H54 (cell line): ENCODE measurements around the gene YTHDF1.
"Not testable (repeated sequence)": the region's sequence is repeated elsewhere in the genome, so short reads cannot be mapped to it uniquely, and the experiment has no call there.

Experiments used
- DNase-seq: peaks from one replicate; pipeline ENCODE4 v3.0.0; 2011; ENCODE audit warnings: low spot score, mixed read lengths; ENCODE audit not compliant: insufficient read length
- FAIRE-seq: peaks from 3 replicates; lab custom pipeline; 2011; peaks lifted over from hg19 to GRCh38; lab: Jason Lieb, UNC
- POLR2A ChIP-seq: IDR thresholded peaks from 2 replicates; pipeline ENCODE4 v1.6.1; 2011; ENCODE audit warnings: low read depth, mild to moderate bottlenecking, low read length

The YTHDF1 gene

GRCh38 chr20:63166193-63167020, 49.5 kb downstream of the YTHDF1 start:
- FAIRE-seq, result no peak
- TF ChIP-seq POLR2A, result no peak
- no peak for DNase-seq

DNA sequence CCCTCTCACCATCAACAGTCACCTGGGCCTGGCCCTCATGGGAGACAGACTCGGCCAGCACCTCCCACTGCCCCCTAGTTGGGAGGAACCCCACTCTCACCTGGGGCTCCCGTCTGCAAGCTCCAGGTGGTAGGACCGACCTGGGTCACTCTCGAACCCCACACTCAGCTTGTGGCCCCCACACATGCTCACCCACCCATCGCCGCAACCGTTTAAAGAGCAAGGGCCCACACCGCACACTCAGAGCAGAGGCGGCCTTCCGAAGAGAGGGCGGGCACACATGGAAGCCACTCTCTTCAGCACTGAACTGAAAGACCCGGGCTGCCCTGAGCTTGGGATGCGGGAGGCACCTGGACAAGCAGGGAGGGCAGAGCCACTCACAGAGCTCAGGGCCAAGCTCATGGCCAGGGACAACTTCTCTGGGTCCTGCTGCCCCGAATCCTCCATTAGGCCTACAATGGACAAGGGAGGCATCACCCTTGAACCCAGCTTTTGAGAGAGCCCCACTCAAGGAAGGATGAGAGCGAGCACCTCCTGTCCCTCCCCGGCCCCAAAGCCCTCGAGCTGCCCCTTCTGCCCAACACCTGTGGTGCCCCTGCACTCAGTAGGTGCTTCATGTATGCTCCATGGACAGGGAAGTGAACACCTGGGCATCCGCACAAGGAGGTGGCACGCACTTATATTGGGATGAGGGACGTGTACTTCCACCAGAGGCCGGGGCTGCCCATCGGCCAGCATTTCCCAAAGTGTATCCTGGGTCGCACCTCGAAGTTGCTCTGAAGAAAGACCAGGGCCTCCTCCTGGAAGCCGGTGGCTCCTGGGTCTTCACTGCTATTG, 50.4 kb downstream of the YTHDF1 start:
- DNase-seq, result no peak
- no peak for TF ChIP-seq POLR2A
- no peak for FAIRE-seq

DNA sequence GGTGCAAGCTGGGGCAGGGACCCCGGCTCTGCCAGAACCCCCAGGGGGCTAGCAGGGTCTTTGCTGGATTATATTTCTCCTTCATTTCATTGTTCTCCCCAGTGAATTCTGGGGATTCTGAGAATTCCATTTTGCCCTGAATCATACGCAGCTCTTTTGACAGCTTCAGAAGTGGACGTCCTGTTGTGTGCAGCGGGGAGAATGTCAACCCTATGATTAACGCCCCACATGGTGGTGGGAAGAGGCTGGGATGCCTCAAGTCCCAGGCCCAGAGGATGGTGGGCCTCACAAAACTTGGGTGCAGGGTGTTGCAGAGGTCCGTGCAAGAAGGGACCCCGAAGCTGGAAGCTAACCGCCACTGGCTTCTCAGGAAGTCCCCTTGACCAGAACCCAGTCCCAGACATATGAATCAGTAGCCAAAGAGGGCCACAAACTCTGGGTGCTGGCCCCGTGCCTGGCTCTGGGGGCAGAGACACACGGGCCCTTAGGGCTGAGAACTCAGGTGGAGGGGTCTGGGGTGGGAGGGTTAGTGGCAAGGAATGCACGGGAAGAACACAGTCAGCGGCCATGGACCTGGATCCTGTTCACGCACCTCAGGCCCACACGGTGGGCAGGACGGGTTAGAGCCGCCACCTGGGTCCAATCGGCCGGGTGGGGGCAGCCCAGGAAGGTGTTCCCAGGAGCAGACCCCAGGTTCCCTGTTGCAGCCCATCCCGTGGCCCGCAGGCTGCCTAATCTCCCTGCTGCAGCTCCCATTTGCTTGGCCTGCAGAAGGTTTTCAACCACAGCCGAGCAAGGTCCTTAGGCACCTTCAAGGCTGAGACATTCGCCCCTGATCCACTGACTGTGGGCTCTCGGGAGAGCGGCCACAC, 51.2 kb downstream of the YTHDF1 start:
- FAIRE-seq (no peak), DNase-seq (no peak)
- no peak for TF ChIP-seq POLR2A

GRCh38 chr20:63163596-63164483, 52.1 kb downstream of the YTHDF1 start:
- FAIRE-seq (no peak), DNase-seq (no peak)
- no peak for TF ChIP-seq POLR2A

DNA sequence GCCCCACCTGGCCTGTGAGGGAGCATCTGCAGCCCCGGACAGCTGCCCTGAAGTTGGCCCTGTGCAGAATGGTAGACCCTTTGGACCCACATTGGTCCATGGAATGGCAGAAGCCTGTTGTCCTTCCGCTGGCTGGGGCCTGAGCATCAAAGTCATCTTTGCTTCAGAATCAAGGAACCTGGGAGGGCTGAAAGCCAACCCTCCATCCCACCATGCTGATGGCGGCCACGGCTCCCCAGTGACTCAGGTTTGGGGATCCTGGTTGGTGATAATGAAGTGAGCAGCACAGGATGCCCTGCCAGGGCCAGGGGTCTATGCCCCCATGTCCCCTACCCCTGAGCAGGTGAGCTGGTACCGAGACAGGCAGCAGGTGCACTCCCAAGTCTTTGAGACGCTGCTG, 52.8 kb downstream of the YTHDF1 start:
- no peak for FAIRE-seq
- TF ChIP-seq POLR2A, result no peak

DNA sequence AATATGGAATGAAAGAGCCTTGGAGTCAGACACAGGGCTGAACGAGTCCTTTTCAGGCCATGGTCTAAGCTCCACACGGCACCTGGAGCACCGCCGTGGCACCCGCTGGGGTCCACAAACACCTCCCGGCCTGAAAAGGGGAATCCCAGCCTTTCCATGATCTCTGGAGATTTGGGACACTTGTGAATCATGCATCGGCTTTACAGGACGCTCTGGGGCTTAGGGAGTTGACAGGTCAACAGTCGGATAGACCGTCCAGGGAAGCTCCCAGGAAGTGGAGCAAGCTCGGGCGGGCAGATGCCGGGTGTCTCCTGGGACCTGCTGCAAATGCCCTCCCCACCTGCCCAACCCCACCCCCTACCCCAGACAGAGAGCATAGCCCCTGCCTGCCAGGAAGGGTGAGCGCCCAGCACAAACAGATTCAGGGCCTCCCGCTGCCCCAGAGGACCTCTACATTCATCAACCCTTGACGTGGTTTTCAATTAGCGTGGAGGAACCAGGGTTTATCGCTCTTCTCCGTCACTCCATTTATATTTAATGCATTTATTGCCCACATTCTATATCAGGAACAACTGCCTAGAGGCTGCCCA, 53.6 kb downstream of the YTHDF1 start:
- DNase-seq, result no peak
- TF ChIP-seq POLR2A, result no peak
- no peak for FAIRE-seq

More for the DNA sequence above, 52.8 kb downstream of the YTHDF1 start:
- no peak for DNase-seq

DNA sequence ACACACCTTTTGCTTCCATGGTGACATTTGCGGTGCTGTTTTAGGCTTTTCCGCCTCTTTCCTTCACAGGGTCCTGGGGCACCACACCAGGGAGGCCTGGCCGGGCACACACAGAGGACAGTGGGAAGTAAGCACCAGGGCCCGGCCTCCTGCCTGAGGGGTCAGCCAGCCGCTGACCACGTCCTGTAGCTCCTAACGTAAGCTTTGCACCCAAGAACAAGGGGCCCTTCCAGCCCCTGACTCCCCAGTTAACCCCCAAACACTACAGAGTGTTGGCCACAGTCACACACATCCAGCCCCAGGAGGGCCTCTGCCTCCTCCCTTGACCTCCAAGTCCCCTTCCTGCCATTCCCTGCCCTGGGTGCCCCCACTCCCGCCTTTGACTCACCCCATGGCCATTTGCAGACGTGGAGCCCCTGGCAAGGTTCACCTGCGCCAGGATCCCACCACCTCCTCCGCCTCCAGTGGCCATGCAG, 54.7 kb downstream of the YTHDF1 start:
- no peak for FAIRE-seq
- TF ChIP-seq POLR2A, result no peak

GRCh38 chr20:63160641-63161175, 55.2 kb downstream of the YTHDF1 start:
- no peak for FAIRE-seq
- DNase-seq, result no peak
- TF ChIP-seq POLR2A, result no peak

More for the DNA sequence above, 54.7 kb downstream of the YTHDF1 start:
- no peak for DNase-seq

GRCh38 chr20:63159826-63160640, 55.9 kb downstream of the YTHDF1 start:
- no peak for FAIRE-seq
- no peak for DNase-seq

DNA sequence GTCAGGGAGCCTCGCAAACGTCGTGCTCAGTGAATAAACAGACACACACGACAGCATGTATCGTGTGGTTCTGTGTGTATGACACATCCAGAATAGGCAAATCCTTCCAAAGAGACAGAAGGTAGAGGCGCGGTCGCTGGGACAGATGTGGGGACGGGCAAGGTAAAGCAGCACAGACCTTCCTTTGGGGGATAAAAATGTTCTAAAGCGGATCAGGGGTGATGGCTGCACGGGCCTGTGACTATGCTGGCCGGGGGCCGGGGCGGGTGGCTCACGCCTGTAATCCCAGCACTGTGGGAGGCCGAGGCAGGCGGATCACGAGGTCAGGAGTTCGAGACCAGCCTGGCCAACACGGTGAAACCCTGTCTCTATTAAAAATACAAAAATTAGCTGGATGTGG, 56.7 kb downstream of the YTHDF1 start:
- not testable (repeated sequence) for DNase-seq, FAIRE-seq

More at GRCh38 chr20:63159826-63160640, 55.9 kb downstream of the YTHDF1 start:
- no peak for TF ChIP-seq POLR2A

- DNase-seq, result no peak
- FAIRE-seq, result no peak
- no peak for TF ChIP-seq POLR2A
Measured at GRCh38 chr20:63158845-63159244, 57.1 kb downstream of the YTHDF1 start.
